Transverse colon (tissue), 3 donors: ENCODE data around the gene SLTM.

Experiments used
- EP300 ChIP-seq: sonication (generic); formaldehyde crosslinking; IDR thresholded peaks from one replicate; pipeline ENCODE4 v1.6.1; 2017; ENCODE audit warnings: antibody characterized with exemption, low read depth
- POLR2A ChIP-seq: fragments of 450-650 bp; IDR thresholded peaks from one replicate; pipeline ENCODE4 v1.6.1; 2016; ENCODE audit warnings: antibody characterized with exemption, mild to moderate bottlenecking, moderate library complexity
- TF ChIP-seq, protein P1 (sequence below), 5 experiments: fragments of 200-600 bp in 3 of 5; fragments of 450-650 bp in 2 of 5; sonication (generic) in 3 of 5; IDR thresholded peaks; 1 replicate in 2 of 5; 2 replicates in 3 of 5; pipeline ENCODE4 v1.5.1; 2016 to 2017; ENCODE audit warnings: antibody characterized with exemption in 5 of 5, inconsistent platforms in 3 of 5, mild to moderate bottlenecking in 2 of 5, moderate library complexity in 1 of 5

DNA sequence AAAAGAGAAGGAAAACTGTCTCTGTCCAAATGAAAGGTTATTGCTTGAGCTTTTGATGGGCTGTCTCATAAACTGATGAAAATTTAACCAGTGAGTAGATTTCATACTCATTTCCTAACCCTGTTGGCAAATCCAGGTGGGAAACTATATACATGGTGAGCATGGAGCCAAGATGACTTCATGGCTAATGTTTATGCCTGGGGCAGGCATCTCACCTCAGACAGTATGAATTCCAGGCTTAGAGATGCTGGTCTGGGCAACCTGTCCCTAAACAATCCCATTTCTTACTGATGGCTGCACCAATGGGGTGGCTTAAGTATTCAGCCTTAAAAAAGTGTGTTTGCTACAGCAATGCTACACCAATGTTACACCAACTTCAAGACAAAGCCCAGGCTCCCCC lies 58.1 kb downstream of the SLTM start:
- TF ChIP-seq POLR2A (no peak), EP300 (no peak)
- TF ChIP-seq, protein P1, sequence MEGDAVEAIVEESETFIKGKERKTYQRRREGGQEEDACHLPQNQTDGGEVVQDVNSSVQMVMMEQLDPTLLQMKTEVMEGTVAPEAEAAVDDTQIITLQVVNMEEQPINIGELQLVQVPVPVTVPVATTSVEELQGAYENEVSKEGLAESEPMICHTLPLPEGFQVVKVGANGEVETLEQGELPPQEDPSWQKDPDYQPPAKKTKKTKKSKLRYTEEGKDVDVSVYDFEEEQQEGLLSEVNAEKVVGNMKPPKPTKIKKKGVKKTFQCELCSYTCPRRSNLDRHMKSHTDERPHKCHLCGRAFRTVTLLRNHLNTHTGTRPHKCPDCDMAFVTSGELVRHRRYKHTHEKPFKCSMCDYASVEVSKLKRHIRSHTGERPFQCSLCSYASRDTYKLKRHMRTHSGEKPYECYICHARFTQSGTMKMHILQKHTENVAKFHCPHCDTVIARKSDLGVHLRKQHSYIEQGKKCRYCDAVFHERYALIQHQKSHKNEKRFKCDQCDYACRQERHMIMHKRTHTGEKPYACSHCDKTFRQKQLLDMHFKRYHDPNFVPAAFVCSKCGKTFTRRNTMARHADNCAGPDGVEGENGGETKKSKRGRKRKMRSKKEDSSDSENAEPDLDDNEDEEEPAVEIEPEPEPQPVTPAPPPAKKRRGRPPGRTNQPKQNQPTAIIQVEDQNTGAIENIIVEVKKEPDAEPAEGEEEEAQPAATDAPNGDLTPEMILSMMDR (IDR thresholded peaks at IDR 0.05), result no peak
